GM06990 (cell line): ENCODE measurements around the gene GTF2B.
"Not testable (repeated sequence)": the region's sequence is repeated elsewhere in the genome, so short reads cannot be mapped to it uniquely, and the experiment has no call there.

Experiments used
- DNase-seq: peaks from one replicate; pipeline ENCODE4 v3.0.0-alpha.2; 2011; ENCODE audit not compliant: insufficient read length; ENCODE audit errors: extremely low read depth
- H3K27me3 ChIP-seq: replicated peaks from 2 replicates; pipeline ENCODE4 v1.6.0; 2011; ENCODE audit warnings: low read length; ENCODE audit not compliant: control insufficient read depth, insufficient read depth
- H3K36me3 ChIP-seq: 2 replicates; pipeline ENCODE4 v1.5.1; 2011; ENCODE audit warnings: low read length; ENCODE audit not compliant: control insufficient read depth, insufficient read depth
- H3K4me3 ChIP-seq: replicated peaks from 2 replicates; pipeline ENCODE4 v1.5.1; 2011; ENCODE audit warnings: low read depth, mild to moderate bottlenecking, control low read depth, low read length
- TF ChIP-seq, protein P1 (sequence below): IDR thresholded peaks from 2 replicates; pipeline ENCODE4 v1.5.1; 2011; ENCODE audit warnings: low read length, control low read depth, mild to moderate bottlenecking, inconsistent platforms; ENCODE audit not compliant: insufficient read depth, poor library complexity, severe bottlenecking

GTF2B gene

DNA sequence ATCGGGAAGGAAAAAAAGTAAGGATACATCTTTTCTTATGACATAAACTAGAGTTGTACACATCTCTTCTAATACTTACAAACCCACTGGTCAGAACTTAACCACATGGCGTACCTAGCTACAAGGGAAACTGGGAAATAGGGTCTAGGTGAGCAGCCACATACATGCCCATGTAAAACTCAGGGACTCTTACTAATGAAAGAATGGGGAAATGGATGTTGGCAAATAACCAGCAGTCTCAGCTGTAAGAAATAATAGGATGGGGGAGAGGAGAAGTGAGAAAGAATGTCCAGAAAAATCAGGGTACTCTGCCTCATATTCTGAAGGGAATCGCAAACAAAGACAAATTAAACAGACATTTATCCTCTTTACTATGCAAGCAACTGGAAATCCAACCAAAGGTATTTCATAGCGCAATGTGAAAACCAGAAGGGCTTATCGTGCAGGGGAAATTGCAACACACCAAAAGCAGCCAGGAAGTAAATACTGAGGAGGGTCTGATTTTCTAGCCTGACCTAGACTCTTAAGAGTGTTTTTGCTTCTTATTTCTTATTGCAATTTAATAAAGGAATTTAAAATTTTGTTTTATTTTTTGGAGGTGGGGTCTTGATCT lies 17.5 kb downstream of the GTF2B start:
- TF ChIP-seq, protein P1, sequence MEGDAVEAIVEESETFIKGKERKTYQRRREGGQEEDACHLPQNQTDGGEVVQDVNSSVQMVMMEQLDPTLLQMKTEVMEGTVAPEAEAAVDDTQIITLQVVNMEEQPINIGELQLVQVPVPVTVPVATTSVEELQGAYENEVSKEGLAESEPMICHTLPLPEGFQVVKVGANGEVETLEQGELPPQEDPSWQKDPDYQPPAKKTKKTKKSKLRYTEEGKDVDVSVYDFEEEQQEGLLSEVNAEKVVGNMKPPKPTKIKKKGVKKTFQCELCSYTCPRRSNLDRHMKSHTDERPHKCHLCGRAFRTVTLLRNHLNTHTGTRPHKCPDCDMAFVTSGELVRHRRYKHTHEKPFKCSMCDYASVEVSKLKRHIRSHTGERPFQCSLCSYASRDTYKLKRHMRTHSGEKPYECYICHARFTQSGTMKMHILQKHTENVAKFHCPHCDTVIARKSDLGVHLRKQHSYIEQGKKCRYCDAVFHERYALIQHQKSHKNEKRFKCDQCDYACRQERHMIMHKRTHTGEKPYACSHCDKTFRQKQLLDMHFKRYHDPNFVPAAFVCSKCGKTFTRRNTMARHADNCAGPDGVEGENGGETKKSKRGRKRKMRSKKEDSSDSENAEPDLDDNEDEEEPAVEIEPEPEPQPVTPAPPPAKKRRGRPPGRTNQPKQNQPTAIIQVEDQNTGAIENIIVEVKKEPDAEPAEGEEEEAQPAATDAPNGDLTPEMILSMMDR: no peak
- H3K36me3 ChIP-seq: peaks cover 4% of the 10 kb centered on the region
- H3K27me3 ChIP-seq: no peaks in the 10 kb centered on the region
- no peak for DNase-seq
- no peak overlapping the region for H3K4me3 ChIP-seq

DNA sequence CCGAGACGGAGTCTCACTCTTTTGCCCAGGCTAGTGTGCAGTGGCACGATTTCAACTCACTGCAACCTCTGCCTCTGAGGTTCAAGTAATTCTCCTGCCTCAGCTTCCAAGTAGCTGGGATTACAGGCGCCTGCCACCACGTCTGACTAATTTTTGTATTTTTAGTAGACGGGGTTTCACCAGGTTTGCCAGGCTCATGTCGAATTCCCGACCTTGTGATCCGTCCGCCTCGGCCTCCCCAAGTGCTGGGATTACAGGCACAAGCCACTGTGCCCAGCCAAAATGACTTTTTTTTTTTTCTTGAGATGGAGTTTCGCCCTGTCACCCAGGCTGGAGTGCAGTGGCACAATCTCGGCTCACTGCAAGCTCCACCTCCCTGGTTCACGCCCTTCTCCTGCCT lies 21.7 kb downstream of the GTF2B start:
- H3K4me3 ChIP-seq, H3K36me3 ChIP-seq, H3K27me3 ChIP-seq, DNase-seq: not testable (repeated sequence)

DNA sequence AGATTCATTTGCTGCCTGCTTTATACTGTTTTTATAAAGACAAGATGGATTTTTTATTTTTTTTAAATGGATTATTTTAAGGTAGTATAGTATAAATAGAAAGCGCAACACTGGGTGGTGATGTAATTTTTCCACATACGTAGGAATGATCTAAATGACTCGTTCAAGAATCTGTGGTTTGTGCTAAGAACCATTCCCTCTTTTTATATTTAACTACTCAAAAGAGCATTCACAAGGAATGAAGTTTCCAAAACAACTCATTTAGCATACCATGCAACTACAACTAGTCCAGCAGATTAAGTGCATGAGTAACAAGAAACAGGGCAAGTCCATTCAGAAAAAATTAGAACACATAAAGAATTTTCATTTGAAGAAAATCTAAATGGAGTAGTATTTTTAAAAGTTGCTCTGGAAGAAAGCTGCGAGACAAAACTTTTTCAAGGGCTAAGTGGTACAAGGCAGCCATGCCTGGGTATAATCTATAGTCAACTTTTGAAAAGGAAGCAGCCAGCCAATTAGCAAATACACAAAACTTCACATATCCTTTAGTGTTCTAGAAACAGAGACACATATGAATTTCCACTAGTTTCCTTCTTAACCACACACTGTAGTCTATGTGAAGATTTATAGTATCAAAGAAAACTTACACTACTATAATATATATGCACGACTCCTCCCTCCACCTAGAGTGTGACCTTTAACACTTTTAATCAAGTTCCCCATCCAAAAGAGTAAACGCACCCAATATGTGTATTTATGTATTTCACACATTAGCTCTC lies 23.4 kb downstream of the GTF2B start:
- Histone ChIP-seq H3K27me3 (no peaks in the 10 kb centered on the region), H3K4me3 (no peak overlapping the region), H3K36me3 (no peaks in the 10 kb centered on the region; the same call in 1 of the 2 replicates)
- TF ChIP-seq, protein P1: no peak
- DNase-seq: peak; percentile 13

DNA sequence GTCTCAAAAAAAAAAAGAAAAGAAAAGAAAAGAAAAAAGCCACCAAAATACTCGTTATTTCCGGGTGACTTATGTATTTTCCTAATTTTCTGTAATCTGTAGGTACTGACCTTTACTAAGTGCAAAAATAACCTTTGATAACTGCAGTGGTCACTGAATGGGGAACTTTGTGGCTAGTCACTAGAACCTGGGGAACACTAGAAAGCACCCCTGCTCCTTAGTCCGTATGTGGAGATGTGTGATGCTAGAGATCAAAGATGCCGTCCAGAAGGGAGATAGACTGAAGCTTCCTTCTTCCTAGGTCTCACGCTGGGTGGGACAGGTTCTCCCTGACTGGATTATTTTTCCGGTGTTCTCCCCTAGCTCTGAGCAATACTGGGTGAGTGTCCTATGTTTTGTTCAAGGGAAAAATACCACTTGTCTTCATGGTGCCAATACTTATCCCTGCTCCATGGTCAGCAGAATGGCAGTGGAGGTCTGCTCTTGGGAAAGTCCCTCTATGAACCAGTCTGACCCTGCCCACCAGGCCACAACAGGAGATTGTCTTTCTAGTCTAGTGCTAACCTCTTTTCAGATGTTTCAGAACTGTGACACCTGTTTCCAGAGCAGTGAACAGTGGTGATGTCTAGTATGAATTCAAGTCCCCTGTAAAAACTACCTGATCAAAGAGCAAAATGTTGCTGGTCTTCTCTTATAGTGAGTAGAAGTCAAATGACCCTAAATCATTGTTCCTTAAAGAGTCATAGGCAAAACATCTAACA lies 39.9 kb downstream of the GTF2B start:
- H3K4me3 ChIP-seq: no peak overlapping the region
- TF ChIP-seq, protein P1: no peak
- H3K36me3 ChIP-seq: peaks cover 5% of the 10 kb centered on the region
- no peaks in the 10 kb centered on the region for H3K27me3 ChIP-seq
- DNase-seq: no peak

DNA sequence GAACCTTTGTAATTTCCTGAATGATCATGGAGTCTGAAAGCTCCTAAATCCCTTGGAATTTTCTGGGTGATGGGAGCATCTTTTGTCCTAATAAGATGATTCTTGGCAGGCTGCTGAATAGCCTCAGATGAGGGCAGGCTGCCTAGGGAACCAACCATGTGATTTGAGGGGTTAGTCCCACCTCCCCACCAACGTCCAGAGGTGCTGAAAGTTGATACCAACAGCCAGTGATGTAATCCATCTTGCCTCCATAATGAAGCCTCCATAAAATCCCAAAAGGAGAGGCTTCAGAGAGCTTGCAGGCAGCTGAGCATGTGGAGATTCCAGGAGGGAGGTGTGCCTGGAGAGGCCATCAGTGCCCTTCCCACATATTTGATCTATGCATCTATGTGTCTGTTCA lies 43.7 kb downstream of the GTF2B start:
- TF ChIP-seq, protein P1: no peak
- Histone ChIP-seq H3K36me3 (peaks cover 4% of the 10 kb centered on the region), H3K4me3 (no peak overlapping the region), H3K27me3 (no peaks in the 10 kb centered on the region)
- DNase-seq: no peak

- no peak overlapping the region for H3K4me3 ChIP-seq
- DNase-seq: no peak
- no peaks in the 10 kb centered on the region for H3K27me3 ChIP-seq
- peaks cover 2% of the 10 kb centered on the region for H3K36me3 ChIP-seq
- TF ChIP-seq, protein P1: no peak
Observed at GRCh38 chr1:88825721-88826120, 65.6 kb downstream of the GTF2B start.

GRCh38 chr1:88819642-88820041 lies 71.7 kb downstream of the GTF2B start:
- not testable (repeated sequence) for H3K36me3 ChIP-seq, DNase-seq, H3K4me3 ChIP-seq, H3K27me3 ChIP-seq
